H1 (cell line): ENCODE data around the gene JAG1. TPM values are rescaled to one million over a fixed set of nuclear protein-coding genes. Genes with fewer than 3 reads are reported as not detected.

Experiments used
- CTCF ChIA-PET: fragments of 300-600 bp; sonication (Branson Sonifier 250); formaldehyde crosslinking; loops from one replicate; lab custom pipeline; 2021; ENCODE audit not compliant: partially characterized antibody; lab: Charles Lee
- POLR2A ChIA-PET: fragments of 300-600 bp; sonication (Branson Sonifier 250); formaldehyde crosslinking; loops from one replicate; lab custom pipeline; 2021; ENCODE audit warnings: inconsistent platforms; ENCODE audit not compliant: partially characterized antibody; lab: Charles Lee
- DNase-seq, 2 experiments: peaks; one replicate each; pipeline versions ENCODE4 v3.0.0 to v3.0.0-alpha.2; 2010 to 2022; ENCODE audit warnings: low spot score in 2 of 2, low read depth in 1 of 2, mixed read lengths in 1 of 2
- FAIRE-seq: peaks from 2 replicates; lab custom pipeline; 2011; peaks lifted over from hg19 to GRCh38; lab: Jason Lieb, UNC
- H2AFZ ChIP-seq: 2 replicates; pipeline ENCODE4 v1.8.1; 2012; ENCODE audit warnings: low read length, inconsistent platforms
- H2AK5ac ChIP-seq: 2 replicates; pipeline ENCODE4 v1.6.1; 2013; ENCODE audit warnings: low read depth, low read length
- H2BK120ac ChIP-seq: replicated peaks from 2 replicates; pipeline ENCODE3; 2013; ENCODE audit warnings: low read depth, low read length, inconsistent platforms
- H2BK12ac ChIP-seq: 2 replicates; pipeline ENCODE4 v1.6.1; 2013; ENCODE audit warnings: low read depth, low read length
- H2BK15ac ChIP-seq: 2 replicates; pipeline ENCODE4 v1.6.1; 2013; ENCODE audit warnings: low read length
- H2BK20ac ChIP-seq: 2 replicates; pipeline ENCODE4 v1.6.1; 2013; ENCODE audit warnings: low read length
- H2BK5ac ChIP-seq: 2 replicates; pipeline ENCODE4 v1.6.1; 2013; ENCODE audit warnings: low read depth, low read length
- H3K14ac ChIP-seq: 2 replicates; pipeline ENCODE4 v1.6.1; 2013; ENCODE audit warnings: inconsistent platforms; ENCODE audit not compliant: insufficient read length
- H3K18ac ChIP-seq: 2 replicates; pipeline ENCODE4 v1.6.1; 2013; ENCODE audit warnings: low read length; ENCODE audit errors: extremely low read depth
- H3K23ac ChIP-seq: 2 replicates; pipeline ENCODE4 v1.6.1; 2013; ENCODE audit warnings: inconsistent platforms; ENCODE audit not compliant: insufficient read length
- H3K23me2 ChIP-seq: 2 replicates; pipeline ENCODE4 v1.6.1; 2013; ENCODE audit warnings: low read depth, low read length
- H3K27ac ChIP-seq: 2 replicates; pipeline ENCODE4 v1.6.1; 2011; ENCODE audit warnings: low read depth, low read length, inconsistent platforms
- H3K27me3 ChIP-seq, 4 experiments: replicated peaks in 1 of 4; 1 replicate in 1 of 4; 2 replicates in 3 of 4; pipeline versions ENCODE4 v1.6.1 to v1.8.1; 2011 to 2013; ENCODE audit warnings: low read length in 3 of 4, mild to moderate bottlenecking in 3 of 4, inconsistent platforms in 2 of 4, mixed read lengths in 2 of 4, moderate library complexity in 1 of 4; ENCODE audit not compliant: control insufficient read depth in 3 of 4, insufficient read depth in 3 of 4; ENCODE audit errors: extremely low read depth in 1 of 4
- H3K36me3 ChIP-seq, 4 experiments: 2 replicates each; pipeline versions ENCODE4 v1.6.1 to v1.8.1; 2011 to 2013; ENCODE audit warnings: mild to moderate bottlenecking in 4 of 4, low read length in 3 of 4, moderate library complexity in 2 of 4, control low read depth in 1 of 4, inconsistent platforms in 1 of 4; ENCODE audit not compliant: insufficient read depth in 4 of 4, control insufficient read depth in 2 of 4
- H3K4ac ChIP-seq: replicated peaks from 2 replicates; pipeline ENCODE3; 2013; ENCODE audit warnings: low read length, low read depth, mixed read lengths, inconsistent platforms; ENCODE audit not compliant: insufficient read length
- H3K4me1 ChIP-seq, 4 experiments: replicated peaks in 1 of 4; 1 replicate in 1 of 4; 2 replicates in 3 of 4; pipeline versions ENCODE4 v1.6.1 to v1.8.1; 2011 to 2013; ENCODE audit warnings: low read length in 3 of 4, inconsistent platforms in 2 of 4, mixed read lengths in 1 of 4; ENCODE audit not compliant: insufficient read depth in 4 of 4, control insufficient read depth in 3 of 4
- H3K4me2 ChIP-seq, 2 experiments: 2 replicates each; pipeline versions ENCODE4 v1.6.1 to v1.8.1; 2011 to 2013; ENCODE audit warnings: low read depth in 2 of 2, low read length in 2 of 2, control low read depth in 1 of 2, inconsistent platforms in 1 of 2, mild to moderate bottlenecking in 1 of 2; ENCODE audit not compliant: insufficient read depth in 1 of 2
- H3K4me3 ChIP-seq, 4 experiments: fragments of 200-600, 300-600 bp in 1 of 4; sonication (generic), shearing (Covaris generic), sonication (Bioruptor Twin) in 1 of 4; 2 replicates each; pipeline versions ENCODE4 v1.5.1 to v1.8.1; 2011 to 2016; ENCODE audit warnings: low read length in 4 of 4, low read depth in 3 of 4, control low read depth in 2 of 4, inconsistent platforms in 2 of 4, mild to moderate bottlenecking in 2 of 4, mixed read lengths in 1 of 4, moderate library complexity in 1 of 4; ENCODE audit not compliant: insufficient read depth in 2 of 4; ENCODE audit errors: extremely low read depth in 1 of 4
- H3K56ac ChIP-seq: replicated peaks from 2 replicates; pipeline ENCODE3; 2013; ENCODE audit warnings: low read depth, mild to moderate bottlenecking, mixed read lengths, low read length, inconsistent platforms; ENCODE audit not compliant: insufficient read length
- H3K79me1 ChIP-seq: 2 replicates; pipeline ENCODE4 v1.6.1; 2013; ENCODE audit warnings: low read depth, low read length, control low read depth
- H3K79me2 ChIP-seq, 2 experiments: 2 replicates each; pipeline versions ENCODE4 v1.6.1 to v1.8.1; 2012 to 2013; ENCODE audit warnings: low read length in 2 of 2, mild to moderate bottlenecking in 2 of 2, inconsistent platforms in 1 of 2; ENCODE audit not compliant: insufficient read depth in 2 of 2, control insufficient read depth in 1 of 2
- H3K9ac ChIP-seq, 4 experiments: replicated peaks in 1 of 4; 1 replicate in 1 of 4; 2 replicates in 3 of 4; pipeline versions ENCODE4 v1.6.1 to v1.8.1; 2011 to 2013; ENCODE audit warnings: low read depth in 3 of 4, low read length in 3 of 4, control low read depth in 2 of 4, mild to moderate bottlenecking in 2 of 4, moderate library complexity in 2 of 4, inconsistent platforms in 1 of 4; ENCODE audit errors: extremely low read depth in 1 of 4
- H3K9me3 ChIP-seq, 2 experiments: 2 replicates each; pipeline versions ENCODE4 v1.6.1 to v1.8.1; 2012 to 2013; ENCODE audit warnings: mild to moderate bottlenecking in 2 of 2, moderate library complexity in 2 of 2, control low read depth in 1 of 2, inconsistent platforms in 1 of 2, low read depth in 1 of 2, low read length in 1 of 2, mixed read lengths in 1 of 2; ENCODE audit not compliant: insufficient read depth in 2 of 2
- H4K20me1 ChIP-seq, 2 experiments: replicated peaks in 1 of 2; 2 replicates each; pipeline versions ENCODE3 to v1.8.1; 2011 to 2013; ENCODE audit warnings: inconsistent platforms in 2 of 2, low read length in 2 of 2, mild to moderate bottlenecking in 1 of 2; ENCODE audit not compliant: insufficient read depth in 2 of 2, control insufficient read depth in 1 of 2
- H4K5ac ChIP-seq: 2 replicates; pipeline ENCODE4 v1.6.1; 2013; ENCODE audit warnings: low read length, low read depth, mixed read lengths, inconsistent platforms; ENCODE audit not compliant: insufficient read length
- H4K8ac ChIP-seq: 2 replicates; pipeline ENCODE4 v1.8.0; 2013; ENCODE audit warnings: mild to moderate bottlenecking, moderate library complexity, low read length, inconsistent platforms; ENCODE audit not compliant: insufficient read depth; ENCODE audit errors: extremely low read depth
- H4K91ac ChIP-seq: replicated peaks from 2 replicates; pipeline ENCODE3; 2013; ENCODE audit warnings: low read length, mixed read lengths, inconsistent platforms; ENCODE audit not compliant: insufficient read length
- GTF2F1 ChIP-seq: IDR thresholded peaks from 2 replicates; pipeline ENCODE4 v1.6.1; 2012; ENCODE audit warnings: low read depth, low read length, improper control_type of control experiment, borderline replicate concordance
- WGBS, 2 experiments: shearing (Covaris generic) in 1 of 2; methylation state at CpG; one replicate each; pipeline versions ENCODE4 v1.1.6 to v1.1.7; 2013 to 2015; ENCODE audit warnings: low lambda C conversion rate in 2 of 2, mixed read lengths in 2 of 2, inconsistent platforms in 1 of 2, low coverage in 1 of 2, missing lambda C conversion rate in 1 of 2; ENCODE audit not compliant: insufficient replicate concordance in 2 of 2, insufficient coverage in 1 of 2, insufficient read length in 1 of 2; ENCODE audit errors: extremely low coverage in 1 of 2, missing lambda C conversion rate in 1 of 2; 5-methylcytosine and 5-hydroxymethylcytosine counted together
- polyA plus RNA-seq, 7 experiments: library from polyadenylated mRNA; depleted of rRNA in 3 of 7; stranded (reverse) in 5 of 7; unstranded in 2 of 7; fragments of >200 nt in 5 of 7; fragments of 200-250 nt in 2 of 7; gene quantifications; 1 replicate in 5 of 7; 2 replicates in 1 of 7; 4 replicates in 1 of 7; pipeline versions ENCODE4 v1.2.1 to v1.2.3, GENCODE V29; 2011 to 2013; ENCODE audit warnings: missing spikeins in 2 of 7, mixed read lengths in 2 of 7
- total RNA-seq: library from RNA; stranded (reverse); fragmentation: NEBNext Ultra II Directional; extraction: Animal tissue kit (Norgen Biotek cat#: 25700); gene quantifications from 2 replicates; pipeline ENCODE4 v1.2.1, GENCODE V29; 2021

JAG1 gene
- total and polyA plus RNA-seq, 2 of the 8 experiments (the other 6 are each of a cell fraction or from before 2014, with no cell fraction given) = 13.5 to 27.3 TPM

- FAIRE-seq (no peak), DNase-seq (no peak)
- Histone ChIP-seq H3K23me2 (no peaks in the 10 kb centered on the region), H3K9ac (no peak overlapping the region), H2BK20ac (no peak overlapping the region), H4K8ac (no peak overlapping the region), H4K20me1 (no peaks in the 10 kb centered on the region), H4K5ac (no peak overlapping the region), H3K23ac (no peak overlapping the region), H3K4me1 (no peaks in the 10 kb centered on the region), H3K56ac (no peak overlapping the region), H3K4ac (no peak overlapping the region), H2BK15ac (no peak overlapping the region), H3K79me1 (no peaks in the 10 kb centered on the region), H3K14ac (no peak overlapping the region), H3K4me3 (no peak overlapping the region), H3K36me3 (no peaks in the 10 kb centered on the region), H3K27me3 (no peaks in the 10 kb centered on the region), H2BK120ac (no peak overlapping the region), H2BK5ac (no peak overlapping the region), H3K27ac (no peak overlapping the region), H3K4me2 (no peak overlapping the region), H4K91ac (no peak overlapping the region), H2AFZ (no peak overlapping the region), H2AK5ac (no peak overlapping the region), H2BK12ac (no peak overlapping the region), H3K18ac (no peak overlapping the region), H3K9me3 (no peaks in the 10 kb centered on the region), H3K79me2 (no peaks in the 10 kb centered on the region)
- ChIA-PET CTCF (interaction anchor here (1.0 to 2.9 kb wide), 7 partner anchors 8 to 129 kb away, joined by 3 to 12 read pairs (median 4); no protein-coding TSS in a partner anchor), POLR2A (interaction anchor here (0.6 kb wide), 1 partner anchor 674 kb away, joined by 4 read pairs; no protein-coding TSS in a partner anchor)
- WGBS, 2 experiments = 89% methylated on average over 7 of the region's 7 CpGs; no CpG with 5 or more reads in 1 of the 2 experiments
- TF ChIP-seq GTF2F1 = no peak
Observed at GRCh38 chr20:10594296-10594868, 79.4 kb downstream of the JAG1 start.
